Glutamatergic neuron (in vitro differentiated cells): ENCODE data around the gene MAST4. TPM values are rescaled to one million over a fixed set of nuclear protein-coding genes. Genes with fewer than 3 reads are reported as not detected.

Source experiments
- DNase-seq: peaks from one replicate; pipeline ENCODE4 v3.0.0; 2022
- H3K27ac Mint-ChIP-seq: one replicate; pipeline ENCODE4 v1.8.0; 2020; ENCODE audit warnings: mild to moderate bottlenecking, mixed read lengths, inconsistent platforms; ENCODE audit not compliant: unreplicated experiment
- H3K27me3 Mint-ChIP-seq: one replicate; pipeline ENCODE4 v1.8.0; 2020; ENCODE audit warnings: mild to moderate bottlenecking, moderate library complexity, mixed read lengths, inconsistent platforms; ENCODE audit not compliant: unreplicated experiment
- H3K36me3 Mint-ChIP-seq: one replicate; pipeline ENCODE4 v1.8.0; 2020; ENCODE audit warnings: mild to moderate bottlenecking, mixed read lengths, inconsistent platforms; ENCODE audit not compliant: unreplicated experiment
- H3K4me1 Mint-ChIP-seq: one replicate; pipeline ENCODE4 v1.8.0; 2020; ENCODE audit warnings: mild to moderate bottlenecking, low read depth, mixed read lengths, inconsistent platforms; ENCODE audit not compliant: unreplicated experiment
- H3K4me3 Mint-ChIP-seq: one replicate; pipeline ENCODE4 v1.8.0; 2020; ENCODE audit warnings: mild to moderate bottlenecking, mixed read lengths, inconsistent platforms; ENCODE audit not compliant: unreplicated experiment
- H3K9me3 Mint-ChIP-seq: one replicate; pipeline ENCODE4 v1.8.0; 2020; ENCODE audit warnings: mild to moderate bottlenecking, moderate library complexity, mixed read lengths, inconsistent platforms; ENCODE audit not compliant: unreplicated experiment
- CTCF ChIP-seq: fragments of 200-600 bp; sonication (generic); IDR thresholded peaks from one replicate; pipeline ENCODE4 v1.5.0; 2021; ENCODE audit not compliant: partially characterized antibody, unreplicated experiment
- total RNA-seq: library from RNA; stranded (reverse); fragmentation: NEBNext Ultra II Directional; extraction: Animal tissue kit (Norgen Biotek cat#: 25700); gene quantifications from one replicate; pipeline ENCODE4 v1.2.1, GENCODE V29; 2021; ENCODE audit not compliant: unreplicated experiment

Gene MAST4
- total RNA-seq, 1 donor from 2014 or later: 11.5 TPM

- DNase-seq: no peak
- H3K4me3 Mint-ChIP-seq: no peak overlapping the region
- no peaks in the 10 kb centered on the region for H3K9me3 Mint-ChIP-seq
- H3K27ac Mint-ChIP-seq: no peak overlapping the region
- H3K27me3 Mint-ChIP-seq: no peaks in the 10 kb centered on the region
- no peaks in the 10 kb centered on the region for H3K4me1 Mint-ChIP-seq
- no peaks in the 10 kb centered on the region for H3K36me3 Mint-ChIP-seq
- TF ChIP-seq CTCF: no peak
Measured at GRCh38 chr5:67141644-67142043, 545.5 kb downstream of the MAST4 start.

DNA sequence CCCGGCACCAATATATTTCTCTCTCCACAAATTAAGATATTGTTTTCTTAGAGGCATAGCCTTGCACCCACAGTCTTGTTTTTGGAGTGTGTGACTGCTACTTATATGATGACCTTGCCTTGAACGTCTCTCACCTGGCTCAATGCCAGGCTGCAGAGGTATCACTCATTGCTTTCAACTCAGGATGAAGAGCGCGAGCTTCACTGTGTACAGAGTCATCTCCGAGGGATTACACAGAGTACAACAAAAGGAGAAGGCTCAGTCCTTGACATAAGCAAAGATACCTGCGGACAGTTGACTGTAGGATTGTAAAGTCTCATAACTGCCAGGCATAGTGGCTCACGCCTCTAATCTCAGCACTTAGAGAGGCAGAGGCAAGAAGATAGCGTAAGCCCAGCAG is 546.6 kb downstream of the MAST4 start:
- Mint-ChIP-seq H3K9me3 (no peaks in the 10 kb centered on the region), H3K36me3 (no peaks in the 10 kb centered on the region), H3K27me3 (no peaks in the 10 kb centered on the region), H3K4me1 (no peaks in the 10 kb centered on the region), H3K4me3 (no peak overlapping the region), H3K27ac (no peak overlapping the region)
- no peak for DNase-seq
- TF ChIP-seq CTCF: no peak

DNA sequence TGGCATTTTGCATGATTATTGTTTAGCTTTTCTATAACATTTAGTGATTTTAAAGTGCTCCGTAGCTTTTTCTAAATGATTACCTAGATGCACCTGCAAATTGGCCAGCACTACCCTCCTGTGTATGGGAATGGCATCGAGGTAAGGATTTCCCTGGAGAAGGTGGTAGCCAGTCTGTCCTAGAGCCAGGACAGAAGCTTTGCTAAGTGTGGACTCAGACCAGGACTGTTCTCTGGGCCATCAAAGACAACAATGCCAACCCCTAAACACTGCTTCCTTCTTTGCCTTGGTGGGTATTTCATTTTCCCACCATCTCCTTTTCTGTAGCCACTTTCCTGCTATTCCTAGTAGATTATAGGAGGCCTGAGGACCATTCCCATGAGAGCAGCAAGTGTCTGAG is 547.4 kb downstream of the MAST4 start:
- Mint-ChIP-seq H3K4me1 (peaks cover 1% of the 10 kb centered on the region), H3K27me3 (no peaks in the 10 kb centered on the region), H3K36me3 (no peaks in the 10 kb centered on the region), H3K4me3 (no peak overlapping the region), H3K27ac (no peak overlapping the region), H3K9me3 (no peaks in the 10 kb centered on the region)
- TF ChIP-seq CTCF: no peak
- DNase-seq: no peak

GRCh38 chr5:67144183-67144639 is 548.0 kb downstream of the MAST4 start:
- Mint-ChIP-seq H3K36me3 (no peaks in the 10 kb centered on the region), H3K4me3 (no peak overlapping the region), H3K4me1 (peaks cover 5% of the 10 kb centered on the region)

GRCh38 chr5:67146574-67146973 is 550.4 kb downstream of the MAST4 start:
- Mint-ChIP-seq H3K4me3 (no peak overlapping the region), H3K4me1 (peaks cover 7% of the 10 kb centered on the region), H3K36me3 (no peaks in the 10 kb centered on the region), H3K9me3 (no peaks in the 10 kb centered on the region), H3K27me3 (no peaks in the 10 kb centered on the region), H3K27ac (no peak overlapping the region)
- TF ChIP-seq CTCF: no peak
- no peak for DNase-seq

More at GRCh38 chr5:67144183-67144639, 548.0 kb downstream of the MAST4 start:
- DNase-seq: no peak
- H3K27ac Mint-ChIP-seq: no peak overlapping the region
- no peaks in the 10 kb centered on the region for H3K27me3 Mint-ChIP-seq
- no peak for TF ChIP-seq CTCF
- no peaks in the 10 kb centered on the region for H3K9me3 Mint-ChIP-seq
